ENCODE data around the gene MCM7. TPM values are rescaled to one million over a fixed set of nuclear protein-coding genes. Genes with fewer than 3 reads are reported as not detected.
A peak's percentile ranks its signal among the peaks of the same experiment; 100 is the strongest.
"Not testable (repeated sequence)": the region's sequence is repeated elsewhere in the genome, so short reads cannot be mapped to it uniquely, and the experiment has no call there.

The MCM7 gene
- total RNA-seq, result 40.1 and 73.1 TPM in 2 replicates

- DNase-seq (ENCODE audit: low read depth), result peak; percentile 91
Measured at GRCh38 chr7:100101016-100101862, at the start of gene MCM7, which contains the start of gene AP4M1. MCM7 (minus strand) TSS chr7:100101397; CDS start chr7:100101294, 103 bp downstream. AP4M1 (plus strand) TSS chr7:100101643; CDS start chr7:100101715, 72 bp downstream.

GRCh38 chr7:100148559-100149328, 47.5 kb upstream of the MCM7 start, which contains the start of gene LAMTOR4:
LAMTOR4 (plus strand) TSS chr7:100148918; CDS start chr7:100148973, 55 bp downstream.
- DNase-seq (ENCODE audit: low read depth), result peak; percentile 98

DNA sequence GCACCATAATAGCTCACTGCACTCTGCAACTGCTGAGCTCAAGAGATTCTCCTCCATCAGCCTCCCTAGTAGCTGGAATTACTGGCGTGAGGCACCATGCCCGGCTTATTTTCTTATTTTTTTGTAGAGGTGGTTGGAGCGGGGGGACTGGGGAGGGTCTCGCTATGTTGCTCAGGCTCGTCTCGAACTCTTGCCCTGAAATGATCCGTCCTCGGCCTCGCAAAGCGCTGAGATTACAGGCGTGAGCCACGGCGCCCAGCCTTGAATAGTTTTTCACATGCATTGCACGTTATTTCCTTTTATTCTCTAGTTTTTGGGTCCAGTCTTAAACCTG, 47.0 kb upstream of the MCM7 start:
- DNase-seq (ENCODE audit: low read depth), result no peak

DNA sequence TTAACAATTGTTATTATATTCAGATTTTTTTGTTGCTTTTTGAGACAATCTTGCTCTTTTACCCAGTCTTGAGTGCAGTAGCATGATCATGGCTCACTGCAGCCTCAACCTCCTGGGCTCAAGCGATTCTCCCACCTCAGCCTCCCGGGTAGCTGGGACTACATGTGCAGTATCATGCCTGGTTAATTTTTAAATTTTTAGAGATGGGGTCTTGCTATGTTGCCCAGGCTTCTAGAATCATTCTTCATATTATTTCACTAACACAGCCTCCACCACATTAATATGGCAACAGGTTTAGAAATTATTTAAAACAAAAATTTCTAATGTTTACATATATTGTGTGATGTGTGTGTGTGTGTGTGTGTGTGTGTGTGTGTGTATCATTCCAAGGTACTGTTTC, 46.1 kb upstream of the MCM7 start:
- DNase-seq (ENCODE audit: low read depth), result no peak

DNA sequence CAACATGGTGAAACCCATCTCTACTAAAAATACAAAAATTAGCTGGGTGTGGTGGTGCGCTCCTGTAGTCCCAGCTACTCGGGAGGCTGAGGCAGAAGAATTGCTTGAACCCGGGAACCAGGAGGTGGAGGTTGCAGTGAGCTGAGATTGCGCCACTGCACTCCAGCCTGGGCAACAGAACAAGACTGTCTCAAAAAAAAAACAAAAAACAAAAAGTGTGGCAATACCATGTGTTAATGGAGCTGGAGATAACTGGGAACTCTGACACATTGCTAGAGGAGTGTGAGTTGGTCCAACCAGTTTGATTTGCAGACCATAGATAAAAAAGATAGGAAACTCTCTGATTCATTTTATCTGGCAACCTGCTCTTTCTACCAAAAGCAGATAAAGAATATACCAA, 45.2 kb upstream of the MCM7 start:
- DNase-seq (ENCODE audit: low read depth), result peak; percentile 35

- no peak for DNase-seq (ENCODE audit: low read depth)
Measured at GRCh38 chr7:100142461-100142860, 41.3 kb upstream of the MCM7 start.

DNA sequence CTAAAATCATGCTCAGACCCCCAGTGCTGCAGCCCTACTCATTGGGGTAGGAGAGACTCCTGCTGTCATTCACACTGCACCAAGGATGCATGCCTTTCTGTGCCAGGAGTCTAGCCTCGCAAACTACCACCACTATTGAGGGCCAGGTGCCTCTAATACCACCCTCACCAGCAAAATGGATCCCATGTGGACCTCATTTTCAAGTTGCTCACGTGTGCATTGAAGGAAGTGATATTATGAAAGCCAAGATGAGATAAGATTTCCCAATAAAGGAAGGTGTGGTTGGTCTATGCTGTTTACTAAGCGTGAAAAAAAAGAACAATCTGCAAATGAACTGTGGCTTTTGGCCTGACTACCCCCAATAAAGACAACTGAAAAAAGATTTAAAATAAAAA, 40.4 kb upstream of the MCM7 start:
- DNase-seq (ENCODE audit: low read depth), result no peak

DNA sequence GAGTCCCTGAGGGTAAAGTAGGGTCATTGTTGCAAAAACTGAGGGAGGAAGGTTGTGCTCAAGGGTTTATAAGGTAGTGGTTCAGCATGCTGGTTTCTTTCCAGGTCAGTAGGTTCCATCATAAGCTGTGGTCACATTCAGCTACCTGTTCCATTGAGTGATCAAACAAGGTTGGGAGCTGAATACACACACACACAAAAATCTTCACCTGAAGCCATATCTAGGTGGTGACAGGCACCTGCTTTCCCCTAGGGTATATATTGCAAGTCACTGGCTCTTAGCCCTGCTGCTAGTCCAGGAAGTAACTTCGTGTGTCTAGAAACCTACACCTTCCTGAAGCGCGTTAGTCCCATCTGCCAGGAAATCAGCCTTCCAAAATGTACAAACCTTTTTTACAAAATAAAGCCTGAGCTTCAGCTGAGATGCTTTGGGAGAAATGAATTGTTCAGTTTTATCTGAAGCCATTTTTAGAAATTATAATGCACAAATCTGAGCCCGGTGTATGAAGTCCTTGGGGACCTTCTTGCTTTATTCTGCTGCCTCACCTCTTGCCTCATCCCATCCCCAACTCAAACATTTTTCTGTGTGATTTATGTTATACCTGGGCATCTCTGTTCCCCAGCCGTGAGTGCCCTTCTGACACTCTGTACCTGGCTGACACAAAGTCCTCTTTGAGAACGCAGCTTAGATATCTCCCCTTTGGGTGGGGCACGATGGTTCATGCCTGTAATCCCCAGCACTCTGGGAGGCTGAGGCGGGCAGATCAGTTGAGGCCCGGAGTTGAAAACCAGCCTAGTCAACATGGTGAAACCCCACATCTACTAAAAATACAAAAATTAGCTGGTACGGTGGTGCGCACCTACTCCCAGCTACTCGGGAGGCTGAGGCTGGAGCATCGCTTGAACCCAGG, 36.9 kb upstream of the MCM7 start:
- DNase-seq (ENCODE audit: low read depth), result peak; percentile 49

GRCh38 chr7:100132697-100133151, 31.5 kb upstream of the MCM7 start:
- peak; percentile 47 for DNase-seq (ENCODE audit: low read depth)

DNA sequence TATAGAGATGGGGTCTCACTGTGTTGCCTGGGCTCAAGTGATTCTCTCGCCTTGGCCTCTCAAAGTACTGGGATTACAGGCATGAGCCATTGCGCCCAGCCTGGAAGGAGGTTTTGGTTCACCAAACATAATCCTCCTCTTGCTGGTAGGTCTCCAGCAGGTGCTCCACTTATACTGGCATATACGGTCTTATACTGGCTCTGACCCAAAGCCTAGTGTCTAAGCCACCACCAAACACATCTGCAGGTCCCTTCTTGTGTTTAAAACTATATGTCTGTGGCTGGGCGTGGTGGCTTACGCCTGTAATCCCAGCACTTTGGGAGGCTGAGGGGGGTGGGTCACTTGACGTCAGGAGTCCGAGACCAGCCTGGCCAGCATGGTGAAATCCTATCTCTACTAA, 30.9 kb upstream of the MCM7 start:
- no peak for DNase-seq (ENCODE audit: low read depth)

- peak; percentile 43 for DNase-seq (ENCODE audit: low read depth)
Measured at GRCh38 chr7:100130608-100131453, 29.6 kb upstream of the MCM7 start.

DNA sequence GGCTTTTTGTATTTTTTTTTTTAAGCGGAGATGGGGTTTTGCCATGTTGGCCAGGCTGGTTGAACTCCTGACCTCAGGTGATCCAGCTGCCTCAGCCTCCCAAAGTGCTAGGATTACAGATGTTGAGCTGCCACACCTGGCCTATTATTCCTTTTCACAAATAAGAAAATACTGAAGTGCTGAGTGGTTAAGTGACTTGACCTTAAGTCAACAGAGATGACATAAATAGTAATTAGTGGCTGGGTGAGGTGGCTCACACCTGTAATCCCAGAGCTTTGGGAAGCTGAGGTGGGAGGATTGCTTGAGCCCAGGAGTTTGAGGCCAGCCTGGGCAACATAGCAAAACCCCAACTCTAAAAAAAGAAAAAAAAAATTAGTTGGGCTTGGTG, 29.0 kb upstream of the MCM7 start:
- DNase-seq (ENCODE audit: low read depth), result not testable (repeated sequence)

DNA sequence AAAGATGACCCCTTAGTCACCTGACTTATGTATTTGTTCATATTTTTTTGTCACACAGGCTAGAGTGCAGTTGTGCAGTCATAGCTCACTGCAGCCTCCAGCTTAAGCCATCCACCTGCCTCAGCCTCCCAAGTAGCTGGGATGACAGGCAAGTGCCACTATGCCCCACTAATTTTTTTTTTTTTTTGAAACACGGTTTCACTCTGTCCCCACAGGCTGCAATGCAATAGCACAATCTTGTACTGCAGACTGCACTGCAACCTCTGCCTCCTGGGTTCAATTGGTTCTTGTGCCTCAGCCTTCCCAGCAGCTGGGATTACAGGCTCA, 27.4 kb upstream of the MCM7 start:
- DNase-seq (ENCODE audit: low read depth), result no peak

GRCh38 chr7:100127866-100128636, 26.9 kb upstream of the MCM7 start:
- DNase-seq (ENCODE audit: low read depth), result no peak

- DNase-seq (ENCODE audit: low read depth), result peak; percentile 62
Measured at GRCh38 chr7:100126931-100127865, 26.0 kb upstream of the MCM7 start, which contains the start of gene MBLAC1. MBLAC1 (plus strand) TSS chr7:100126967; CDS start chr7:100127396, 429 bp downstream.

GRCh38 chr7:100126239-100126930, 25.2 kb upstream of the MCM7 start:
- DNase-seq (ENCODE audit: low read depth), result no peak

DNA sequence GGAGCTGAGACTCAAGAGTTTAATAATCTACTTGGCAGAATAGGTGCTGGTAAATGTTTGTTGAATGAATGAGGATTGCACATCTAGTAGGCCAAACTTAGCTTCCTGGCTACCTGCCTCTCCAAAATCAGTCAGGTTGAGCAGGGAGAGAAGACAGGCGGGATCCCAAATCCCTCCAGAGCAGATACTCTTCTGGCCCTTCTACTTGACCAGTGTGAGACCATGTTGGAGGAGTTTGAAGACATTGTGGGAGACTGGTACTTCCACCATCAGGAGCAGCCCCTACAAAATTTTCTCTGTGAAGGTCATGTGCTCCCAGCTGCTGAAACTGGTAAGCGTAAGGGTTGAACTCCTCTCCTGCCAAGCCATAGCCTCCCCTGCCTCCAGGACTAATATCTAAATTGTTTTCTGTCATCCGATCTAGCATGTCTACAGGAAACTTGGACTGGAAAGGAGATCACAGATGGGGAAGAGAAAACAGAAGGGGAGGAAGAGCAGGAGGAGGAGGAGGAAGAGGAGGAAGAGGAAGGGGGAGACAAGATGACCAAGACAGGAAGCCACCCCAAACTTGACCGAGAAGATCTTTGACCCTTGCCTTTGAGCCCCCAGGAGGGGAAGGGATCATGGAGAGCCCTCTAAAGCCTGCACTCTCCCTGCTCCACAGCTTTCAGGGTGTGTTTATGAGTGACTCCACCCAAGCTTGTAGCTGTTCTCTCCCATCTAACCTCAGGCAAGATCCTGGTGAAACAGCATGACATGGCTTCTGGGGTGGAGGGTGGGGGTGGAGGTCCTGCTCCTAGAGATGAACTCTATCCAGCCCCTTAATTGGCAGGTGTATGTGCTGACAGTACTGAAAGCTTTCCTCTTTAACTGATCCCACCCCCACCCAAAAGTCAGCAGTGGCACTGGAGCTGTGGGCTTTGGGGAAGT, 23.4 kb upstream of the MCM7 start:
- no peak for DNase-seq (ENCODE audit: low read depth)

All from renal cortical epithelial cell (primary cell).